Measurements from ENCODE around the gene SLC2A4RG. TPM values are rescaled to one million over a fixed set of nuclear protein-coding genes. Genes with fewer than 3 reads are reported as not detected.

The SLC2A4RG gene
- total and polyA plus RNA-seq, 2 of the 13 experiments (the other 11 are each of a cell fraction or from before 2014, with no cell fraction given) = 91.4 to 95.9 TPM

DNA sequence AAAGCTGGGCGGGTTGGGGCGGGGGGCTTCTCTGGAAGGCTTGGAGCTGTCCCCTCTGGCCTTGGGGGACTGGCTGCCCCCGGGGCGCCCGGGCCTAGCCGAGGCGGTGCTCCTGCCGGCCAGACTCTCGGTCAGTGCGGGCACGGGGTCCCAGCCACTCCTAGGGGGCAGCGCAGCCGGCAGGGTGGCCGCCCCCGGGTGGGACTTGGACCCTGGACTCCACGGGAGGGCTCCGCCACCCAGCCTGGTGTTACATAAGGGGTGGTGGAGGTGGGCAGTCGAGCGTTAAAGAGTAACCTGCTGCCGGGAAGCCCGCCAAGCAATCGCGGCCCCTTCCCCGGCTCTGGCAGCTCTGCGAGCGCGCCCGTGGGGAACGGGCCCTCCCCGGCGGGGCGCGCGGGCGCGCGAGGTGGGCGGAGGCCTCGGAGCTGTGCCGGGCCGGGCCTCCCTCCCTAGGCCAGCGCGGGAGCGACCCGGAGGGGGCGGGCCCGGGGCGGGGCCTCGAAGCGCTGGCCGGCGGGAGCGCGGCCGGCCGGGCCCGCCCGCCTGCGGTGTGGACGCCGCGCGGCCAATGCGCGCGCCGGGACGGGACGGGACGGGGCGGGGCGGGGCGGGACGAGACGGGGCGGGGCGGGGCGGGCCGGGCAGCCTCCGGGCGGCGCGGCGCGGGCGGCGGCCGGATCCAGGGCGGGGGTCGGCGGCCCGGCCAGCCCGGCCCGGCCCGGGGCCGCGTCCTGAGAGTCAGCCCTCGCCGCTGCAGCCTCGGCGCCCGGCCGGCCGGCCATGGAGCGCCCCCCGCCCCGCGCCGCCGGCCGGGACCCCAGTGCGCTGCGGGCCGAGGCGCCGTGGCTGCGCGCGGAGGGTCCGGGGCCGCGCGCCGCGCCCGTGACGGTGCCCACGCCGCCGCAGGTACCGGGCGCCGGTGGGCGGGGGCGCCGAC, at the start of gene SLC2A4RG (continued):
- TF ChIP-seq, protein P1, sequence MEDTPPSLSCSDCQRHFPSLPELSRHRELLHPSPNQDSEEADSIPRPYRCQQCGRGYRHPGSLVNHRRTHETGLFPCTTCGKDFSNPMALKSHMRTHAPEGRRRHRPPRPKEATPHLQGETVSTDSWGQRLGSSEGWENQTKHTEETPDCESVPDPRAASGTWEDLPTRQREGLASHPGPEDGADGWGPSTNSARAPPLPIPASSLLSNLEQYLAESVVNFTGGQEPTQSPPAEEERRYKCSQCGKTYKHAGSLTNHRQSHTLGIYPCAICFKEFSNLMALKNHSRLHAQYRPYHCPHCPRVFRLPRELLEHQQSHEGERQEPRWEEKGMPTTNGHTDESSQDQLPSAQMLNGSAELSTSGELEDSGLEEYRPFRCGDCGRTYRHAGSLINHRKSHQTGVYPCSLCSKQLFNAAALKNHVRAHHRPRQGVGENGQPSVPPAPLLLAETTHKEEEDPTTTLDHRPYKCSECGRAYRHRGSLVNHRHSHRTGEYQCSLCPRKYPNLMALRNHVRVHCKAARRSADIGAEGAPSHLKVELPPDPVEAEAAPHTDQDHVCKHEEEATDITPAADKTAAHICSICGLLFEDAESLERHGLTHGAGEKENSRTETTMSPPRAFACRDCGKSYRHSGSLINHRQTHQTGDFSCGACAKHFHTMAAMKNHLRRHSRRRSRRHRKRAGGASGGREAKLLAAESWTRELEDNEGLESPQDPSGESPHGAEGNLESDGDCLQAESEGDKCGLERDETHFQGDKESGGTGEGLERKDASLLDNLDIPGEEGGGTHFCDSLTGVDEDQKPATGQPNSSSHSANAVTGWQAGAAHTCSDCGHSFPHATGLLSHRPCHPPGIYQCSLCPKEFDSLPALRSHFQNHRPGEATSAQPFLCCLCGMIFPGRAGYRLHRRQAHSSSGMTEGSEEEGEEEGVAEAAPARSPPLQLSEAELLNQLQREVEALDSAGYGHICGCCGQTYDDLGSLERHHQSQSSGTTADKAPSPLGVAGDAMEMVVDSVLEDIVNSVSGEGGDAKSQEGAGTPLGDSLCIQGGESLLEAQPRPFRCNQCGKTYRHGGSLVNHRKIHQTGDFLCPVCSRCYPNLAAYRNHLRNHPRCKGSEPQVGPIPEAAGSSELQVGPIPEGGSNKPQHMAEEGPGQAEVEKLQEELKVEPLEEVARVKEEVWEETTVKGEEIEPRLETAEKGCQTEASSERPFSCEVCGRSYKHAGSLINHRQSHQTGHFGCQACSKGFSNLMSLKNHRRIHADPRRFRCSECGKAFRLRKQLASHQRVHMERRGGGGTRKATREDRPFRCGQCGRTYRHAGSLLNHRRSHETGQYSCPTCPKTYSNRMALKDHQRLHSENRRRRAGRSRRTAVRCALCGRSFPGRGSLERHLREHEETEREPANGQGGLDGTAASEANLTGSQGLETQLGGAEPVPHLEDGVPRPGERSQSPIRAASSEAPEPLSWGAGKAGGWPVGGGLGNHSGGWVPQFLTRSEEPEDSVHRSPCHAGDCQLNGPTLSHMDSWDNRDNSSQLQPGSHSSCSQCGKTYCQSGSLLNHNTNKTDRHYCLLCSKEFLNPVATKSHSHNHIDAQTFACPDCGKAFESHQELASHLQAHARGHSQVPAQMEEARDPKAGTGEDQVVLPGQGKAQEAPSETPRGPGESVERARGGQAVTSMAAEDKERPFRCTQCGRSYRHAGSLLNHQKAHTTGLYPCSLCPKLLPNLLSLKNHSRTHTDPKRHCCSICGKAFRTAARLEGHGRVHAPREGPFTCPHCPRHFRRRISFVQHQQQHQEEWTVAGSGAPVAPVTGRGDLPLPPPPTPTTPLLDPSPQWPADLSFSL (CRISPR knock-in tag; IDR thresholded peaks at IDR 0.05) = no peak
- TF ChIP-seq ZNF260 (CRISPR knock-in tag; IDR thresholded peaks at IDR 0.05; ENCODE audit: borderline replicate concordance, low read depth) = 0 out of 2 replicates have a peak, but pooled peaks have one; percentile 66
- no peak for TF ChIP-seq RFX5 (IDR thresholded peaks at IDR 0.05; ENCODE audit: low read depth, low read length)
- TF ChIP-seq TCF12 (IDR thresholded peaks at IDR 0.05) = no peak
- TF ChIP-seq TCF12 (CRISPR knock-in tag; IDR thresholded peaks at IDR 0.05) = peak; percentile 56; the same call in 1 of the 2 replicates
- peak; percentile 87; the same call in 1 of the 2 replicates for TF ChIP-seq NCOR1 (IDR thresholded peaks at IDR 0.05; ENCODE audit: borderline replicate concordance, low read length)
- TF ChIP-seq TOE1 (CRISPR knock-in tag; IDR thresholded peaks at IDR 0.05) = peak; percentile 49; the same call in 1 of the 2 replicates
- no peak for TF ChIP-seq ZNF562 (CRISPR knock-in tag; IDR thresholded peaks at IDR 0.05; ENCODE audit: borderline replicate concordance)
- TF ChIP-seq KDM1A (CRISPR knock-in tag; IDR thresholded peaks at IDR 0.05) = no peak
- TF ChIP-seq ESRRA (CRISPR knock-in tag; IDR thresholded peaks at IDR 0.05; ENCODE audit: low read depth) = peak; percentile 65; the same call in 1 of the 2 replicates
- TF ChIP-seq BRCA1 (CRISPR knock-in tag; IDR thresholded peaks at IDR 0.05) = peak; percentile 86; the same call in 1 of the 2 replicates
- TF ChIP-seq PRPF4 (IDR thresholded peaks at IDR 0.05; ENCODE audit: low read depth, low read length, poor library complexity, severe bottlenecking) = no peak
- TF ChIP-seq DPF2 (CRISPR knock-in tag; IDR thresholded peaks at IDR 0.05; ENCODE audit: borderline replicate concordance, low read depth) = peak; percentile 65; the same call in 1 of the 2 replicates
- TF ChIP-seq, protein P2, sequence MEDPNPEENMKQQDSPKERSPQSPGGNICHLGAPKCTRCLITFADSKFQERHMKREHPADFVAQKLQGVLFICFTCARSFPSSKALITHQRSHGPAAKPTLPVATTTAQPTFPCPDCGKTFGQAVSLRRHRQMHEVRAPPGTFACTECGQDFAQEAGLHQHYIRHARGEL (CRISPR knock-in tag; IDR thresholded peaks at IDR 0.05) = no peak
- peak; percentile 43; the same call in 1 of the 2 replicates for TF ChIP-seq FOXC1 (CRISPR knock-in tag; IDR thresholded peaks at IDR 0.05; ENCODE audit: borderline replicate concordance)
- TF ChIP-seq ZFX (CRISPR knock-in tag; IDR thresholded peaks at IDR 0.05; ENCODE audit: low read depth) = peak; percentile 89
- TF ChIP-seq ZNF280B (CRISPR knock-in tag; IDR thresholded peaks at IDR 0.05; ENCODE audit: borderline replicate concordance) = no peak; the same call in 1 of the 2 replicates
- no peak; the same call in 1 of the 2 replicates for TF ChIP-seq ZNF230 (CRISPR knock-in tag; IDR thresholded peaks at IDR 0.05)
- TF ChIP-seq ZNF17 (CRISPR knock-in tag; IDR thresholded peaks at IDR 0.05) = no peak
- TF ChIP-seq EEA1 (CRISPR knock-in tag; IDR thresholded peaks at IDR 0.05; ENCODE audit: borderline replicate concordance) = no peak; the same call in 1 of the 2 replicates
- TF ChIP-seq ZNF460 (CRISPR knock-in tag; IDR thresholded peaks at IDR 0.05; ENCODE audit: borderline replicate concordance) = peak; percentile 50; the same call in 1 of the 2 replicates

Data from HepG2 (cell line).